IMR-90 (cell line): Measurements from ENCODE around the gene FAM120A. TPM values are rescaled to one million over a fixed set of nuclear protein-coding genes. Genes with fewer than 3 reads are reported as not detected.

ENCODE experiments used
- ATAC-seq: fragments of 200-7000 bp; cut with Tn5 transposase; 2 replicates; pipeline ENCODE4 v1.9.1; 2020; ENCODE audit warnings: low read depth, mild to moderate bottlenecking, moderate library complexity
- BruUV-seq: library from RNA; stranded (reverse); fragments of 400-500 nt; replicated peaks from 2 replicates; lab custom pipeline; 2021; lab: Mats Ljungman, UMichigan
- CTCF ChIA-PET: fragments of 300-600 bp; formaldehyde crosslinking; extraction: SDS; loops from one replicate; lab custom pipeline; 2021; ENCODE audit warnings: antibody characterized with exemption; lab: Yijun Ruan, JAX
- POLR2A ChIA-PET: fragments of 300-600 bp; sonication (Branson Sonifier 250); formaldehyde crosslinking; loops from one replicate; lab custom pipeline; 2022; ENCODE audit warnings: antibody characterized with exemption; ENCODE audit not compliant: unreplicated experiment; lab: Charles Lee
- DNase-seq: peaks from one replicate; pipeline ENCODE4 v3.0.0; 2013
- H2AFZ ChIP-seq: replicated peaks from 2 replicates; pipeline ENCODE3; 2013; ENCODE audit warnings: low read length, mild to moderate bottlenecking; ENCODE audit not compliant: poor library complexity
- H2AK5ac ChIP-seq: 2 replicates; pipeline ENCODE4 v1.6.1; 2013; ENCODE audit warnings: low read depth, low read length, inconsistent platforms
- H2AK9ac ChIP-seq: replicated peaks from 2 replicates; pipeline ENCODE3; 2013; ENCODE audit warnings: mild to moderate bottlenecking, low read depth, low read length, moderate library complexity; ENCODE audit not compliant: poor library complexity
- H2BK120ac ChIP-seq: 2 replicates; pipeline ENCODE4 v1.6.1; 2013; ENCODE audit warnings: low read depth, low read length, inconsistent platforms
- H2BK15ac ChIP-seq: 3 replicates; pipeline ENCODE4 v1.6.1; 2013; ENCODE audit warnings: low read depth, low read length, inconsistent platforms
- H2BK20ac ChIP-seq: 2 replicates; pipeline ENCODE4 v1.6.1; 2013; ENCODE audit warnings: low read depth, mild to moderate bottlenecking, inconsistent platforms, low read length, moderate library complexity
- H2BK5ac ChIP-seq: 2 replicates; pipeline ENCODE4 v1.6.1; 2013; ENCODE audit warnings: mild to moderate bottlenecking, low read depth, low read length, inconsistent platforms; ENCODE audit not compliant: poor library complexity, severe bottlenecking
- H3K14ac ChIP-seq: replicated peaks from 2 replicates; pipeline ENCODE4 v1.6.1; 2013; ENCODE audit warnings: low read depth, low read length, inconsistent platforms
- H3K18ac ChIP-seq: 2 replicates; pipeline ENCODE4 v1.6.1; 2013; ENCODE audit warnings: low read depth, low read length, control low read depth
- H3K23ac ChIP-seq: 2 replicates; pipeline ENCODE4 v1.6.1; 2013; ENCODE audit warnings: low read depth, low read length, inconsistent platforms
- H3K27ac ChIP-seq: 2 replicates; pipeline ENCODE4 v1.5.1; 2013; ENCODE audit warnings: mild to moderate bottlenecking, control low read depth, low read length; ENCODE audit not compliant: insufficient read depth
- H3K27me3 ChIP-seq: 2 replicates; pipeline ENCODE4 v1.6.1; 2013; ENCODE audit warnings: low read length; ENCODE audit not compliant: control insufficient read depth, insufficient read depth
- H3K36me3 ChIP-seq: 2 replicates; pipeline ENCODE4 v1.6.1; 2013; ENCODE audit warnings: low read length, mixed read lengths; ENCODE audit not compliant: control insufficient read depth, insufficient read depth
- H3K4ac ChIP-seq: 2 replicates; pipeline ENCODE4 v1.6.1; 2013; ENCODE audit warnings: low read depth, low read length, inconsistent platforms
- H3K4me1 ChIP-seq: 2 replicates; pipeline ENCODE4 v1.6.1; 2013; ENCODE audit warnings: low read length, mixed read lengths; ENCODE audit not compliant: control insufficient read depth, insufficient read depth
- H3K4me2 ChIP-seq: 2 replicates; pipeline ENCODE4 v1.6.1; 2013; ENCODE audit warnings: low read depth, mild to moderate bottlenecking, control low read depth, low read length, moderate library complexity
- H3K4me3 ChIP-seq: 2 replicates; pipeline ENCODE4 v1.5.1; 2013; ENCODE audit warnings: low read depth, mild to moderate bottlenecking, control low read depth, low read length, moderate library complexity; ENCODE audit not compliant: insufficient read depth
- H3K56ac ChIP-seq: 2 replicates; pipeline ENCODE4 v1.6.1; 2013; ENCODE audit warnings: low read length, inconsistent platforms; ENCODE audit not compliant: insufficient read depth; ENCODE audit errors: extremely low read depth
- H3K79me1 ChIP-seq, 2 experiments: 2 replicates each; pipeline ENCODE4 v1.6.1; 2013; ENCODE audit warnings: low read length in 2 of 2, inconsistent platforms in 1 of 2, low read depth in 1 of 2
- H3K9ac ChIP-seq: 2 replicates; pipeline ENCODE4 v1.6.1; 2013; ENCODE audit warnings: low read depth, low read length, control low read depth
- H3K9me1 ChIP-seq: 2 replicates; pipeline ENCODE4 v1.6.1; 2013; ENCODE audit warnings: low read length, inconsistent platforms; ENCODE audit not compliant: insufficient read depth
- H3K9me3 ChIP-seq: 2 replicates; pipeline ENCODE4 v1.6.1; 2013; ENCODE audit warnings: low read length; ENCODE audit not compliant: control insufficient read depth, insufficient read depth
- H4K20me1 ChIP-seq: 2 replicates; pipeline ENCODE4 v1.6.1; 2013; ENCODE audit warnings: low read length, inconsistent platforms; ENCODE audit not compliant: insufficient read depth
- H4K5ac ChIP-seq: 2 replicates; pipeline ENCODE4 v1.6.1; 2013; ENCODE audit warnings: mild to moderate bottlenecking, low read depth, low read length, control low read depth
- H4K8ac ChIP-seq, 2 experiments: 2 replicates each; pipeline ENCODE4 v1.6.1; 2013; ENCODE audit warnings: low read depth in 2 of 2, low read length in 2 of 2, control low read depth in 1 of 2, inconsistent platforms in 1 of 2
- H4K91ac ChIP-seq: 2 replicates; pipeline ENCODE4 v1.6.1; 2013; ENCODE audit warnings: low read depth, low read length, inconsistent platforms; ENCODE audit not compliant: insufficient read depth
- MAFK ChIP-seq: IDR thresholded peaks from 2 replicates; pipeline ENCODE4 v1.6.1; 2012; ENCODE audit warnings: low read depth, low read length, improper control_type of control experiment
- NFE2L2 ChIP-seq: fragments of 150-350 bp; IDR thresholded peaks from 2 replicates; pipeline ENCODE4 v1.6.1; 2016; ENCODE audit warnings: low read depth, mild to moderate bottlenecking, low read length
- RCOR1 ChIP-seq: IDR thresholded peaks from 2 replicates; pipeline ENCODE4 v1.6.1; 2012; ENCODE audit warnings: mild to moderate bottlenecking, low read length, improper control_type of control experiment; ENCODE audit not compliant: insufficient replicate concordance
- WGBS, 2 experiments: methylation state at CpG; one replicate each; pipeline versions ENCODE4 v1.1.5 to v1.1.7; 2013; ENCODE audit warnings: missing lambda C conversion rate in 2 of 2; ENCODE audit not compliant: insufficient read length in 1 of 2; ENCODE audit errors: extremely low coverage in 2 of 2; 5-methylcytosine and 5-hydroxymethylcytosine counted together
- dilution Hi-C: fragments of 300-500 bp; cut with HindIII; formaldehyde crosslinking; loops from one replicate; pipeline ENCODE4 v1.14.3; 2018; ENCODE audit warnings: low sequenced_read_pairs; ENCODE audit not compliant: unreplicated experiment
- in situ Hi-C: fragments of 300-500 bp; cut with MboI; formaldehyde crosslinking; loops from 3 replicates; pipeline ENCODE4 v1.14.3; 2019; ENCODE audit warnings: low sequenced_read_pairs, inconsistent platforms, mixed read lengths
- intact Hi-C: fragments of 100-400 bp; cut with micrococcal nuclease; formaldehyde crosslinking; loops from 2 replicates; pipeline ENCODE4 v1.10.0; 2022
- polyA plus RNA-seq, 3 experiments: library from polyadenylated mRNA; depleted of rRNA; stranded (reverse); fragments of >200 nt; gene quantifications; 2 replicates each; pipeline ENCODE4 v1.2.3, GENCODE V29; 2012; ENCODE audit warnings: low replicate concordance in 1 of 3
- total RNA-seq: library from RNA; depleted of rRNA; stranded (reverse); fragments of >200 nt; gene quantifications from 2 replicates; pipeline ENCODE4 v1.2.3, GENCODE V29; 2012

FAM120A gene
- total and polyA plus RNA-seq, 2 of the 4 experiments (the other 2 are of a cell fraction): 61.6 to 75.1 TPM

DNA sequence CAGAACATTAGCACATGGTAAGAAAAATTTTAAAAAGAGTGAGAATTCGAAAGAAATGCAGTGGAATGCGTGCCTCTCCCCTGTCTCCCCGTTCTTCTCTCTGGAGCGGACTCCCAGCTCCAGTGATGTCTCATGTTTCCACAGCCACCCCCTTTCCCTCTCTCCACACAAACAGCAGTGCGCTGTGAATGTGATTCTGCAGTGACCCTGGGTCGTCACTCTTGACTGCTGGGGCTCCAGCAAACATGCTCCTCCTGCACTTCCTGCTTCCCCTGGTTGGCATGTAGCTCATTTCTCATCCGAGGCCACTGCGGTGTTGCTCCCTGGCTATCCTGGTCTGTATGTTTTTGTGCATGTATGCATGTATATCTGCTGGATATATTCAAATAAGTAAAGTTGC lies 138.2 kb downstream of the FAM120A start:
- in situ Hi-C loops: no loop called here
- Histone ChIP-seq H2BK120ac (no peak overlapping the region), H3K18ac (no peak overlapping the region), H3K4me2 (peak overlapping the region; percentile 55; the same call in 1 of the 2 replicates), H3K27me3 (no peaks in the 10 kb centered on the region), H3K9me3 (peaks cover 3% of the 10 kb centered on the region; the same call in 1 of the 2 replicates), H3K14ac (no peak overlapping the region), H3K4me1 (peaks cover 6% of the 10 kb centered on the region), H4K5ac (no peak overlapping the region), H3K27ac (no peak overlapping the region), H3K4ac (no peak overlapping the region), H2BK5ac (no peak overlapping the region), H3K23ac (no peak overlapping the region), H4K8ac (no peak overlapping the region), H2AFZ (peak overlapping the region; percentile 29), H2BK20ac (no peak overlapping the region), H2BK15ac (no peak overlapping the region), H2AK5ac (no peak overlapping the region), H3K56ac (no peak overlapping the region), H4K91ac (no peak overlapping the region), H3K36me3 (no peaks in the 10 kb centered on the region), H3K79me1 (peaks cover 24 to 97% of the 10 kb centered on the region in 2 experiments), H3K9ac (no peak overlapping the region), H3K9me1 (peaks cover 29% of the 10 kb centered on the region; the same call in 1 of the 2 replicates), H4K20me1 (peaks cover 87% of the 10 kb centered on the region), H3K4me3 (no peak overlapping the region), H2AK9ac (no peak overlapping the region)
- intact Hi-C loops: no loop called here
- ATAC-seq: peak; percentile 74
- no peak for TF ChIP-seq RCOR1
- TF ChIP-seq MAFK: no peak
- no peak for TF ChIP-seq NFE2L2
- dilution Hi-C loops: no loop called here
- ChIA-PET CTCF (interaction anchor here (0.6 kb wide), 1 partner anchor 837 kb away, joined by 10 read pairs; no protein-coding TSS in a partner anchor), POLR2A (no interaction called here)
- WGBS, 2 experiments: no CpG with 5 or more reads among the region's 8 CpGs
- BruUV-seq: no TSS peak
- peak; percentile 52 for DNase-seq
